BJ (cell line): ENCODE measurements around the gene ZDHHC4. TPM values are rescaled to one million over a fixed set of nuclear protein-coding genes. Genes with fewer than 3 reads are reported as not detected.

Experiments
- CTCF ChIA-PET: fragments of 350-600 bp; formaldehyde crosslinking; extraction: SDS; loops from one replicate; lab custom pipeline; 2021; ENCODE audit warnings: antibody characterized with exemption, inconsistent platforms; lab: Yijun Ruan, JAX
- POLR2A ChIA-PET: fragments of 300-600 bp; sonication (Branson Sonifier 250); formaldehyde crosslinking; extraction: SDS; loops from one replicate; lab custom pipeline; 2021; ENCODE audit warnings: antibody characterized with exemption; lab: Charles Lee
- DNase-seq: peaks from one replicate; pipeline ENCODE4 v3.0.0-alpha.2; 2011; ENCODE audit warnings: low read depth
- H3K27me3 ChIP-seq: 2 replicates; pipeline ENCODE4 v1.6.0; 2011; ENCODE audit warnings: low read length; ENCODE audit not compliant: control insufficient read depth, insufficient read depth
- H3K36me3 ChIP-seq: 2 replicates; pipeline ENCODE4 v1.5.1; 2011; ENCODE audit warnings: low read length; ENCODE audit not compliant: control insufficient read depth, insufficient read depth
- H3K4me3 ChIP-seq: 2 replicates; pipeline ENCODE4 v1.5.1; 2011; ENCODE audit warnings: low read depth, mild to moderate bottlenecking, control low read depth, low read length
- polyA minus RNA-seq: library from RNA; depleted of rRNA, polyadenylated mRNA; stranded (reverse); fragments of >200 nt; gene quantifications from 2 replicates; pipeline ENCODE4 v1.2.3, GENCODE V29; 2011; rRNA and poly(A)+ RNA removed
- polyA plus RNA-seq: library from polyadenylated mRNA; depleted of rRNA; stranded (reverse); fragments of >200 nt; gene quantifications from 2 replicates; pipeline ENCODE4 v1.2.3, GENCODE V29; 2011; rRNA removed
- TF ChIP-seq, protein P1 (sequence below): IDR thresholded peaks from 2 replicates; pipeline ENCODE4 v1.5.1; 2011; ENCODE audit warnings: low read depth, mild to moderate bottlenecking, control low read depth, inconsistent platforms, low read length, moderate library complexity; ENCODE audit not compliant: insufficient read depth

Gene ZDHHC4
- polyA plus RNA-seq = 113 and 116 TPM in 2 replicates
- polyA minus RNA-seq = 54.5 and 86.3 TPM in 2 replicates

DNA sequence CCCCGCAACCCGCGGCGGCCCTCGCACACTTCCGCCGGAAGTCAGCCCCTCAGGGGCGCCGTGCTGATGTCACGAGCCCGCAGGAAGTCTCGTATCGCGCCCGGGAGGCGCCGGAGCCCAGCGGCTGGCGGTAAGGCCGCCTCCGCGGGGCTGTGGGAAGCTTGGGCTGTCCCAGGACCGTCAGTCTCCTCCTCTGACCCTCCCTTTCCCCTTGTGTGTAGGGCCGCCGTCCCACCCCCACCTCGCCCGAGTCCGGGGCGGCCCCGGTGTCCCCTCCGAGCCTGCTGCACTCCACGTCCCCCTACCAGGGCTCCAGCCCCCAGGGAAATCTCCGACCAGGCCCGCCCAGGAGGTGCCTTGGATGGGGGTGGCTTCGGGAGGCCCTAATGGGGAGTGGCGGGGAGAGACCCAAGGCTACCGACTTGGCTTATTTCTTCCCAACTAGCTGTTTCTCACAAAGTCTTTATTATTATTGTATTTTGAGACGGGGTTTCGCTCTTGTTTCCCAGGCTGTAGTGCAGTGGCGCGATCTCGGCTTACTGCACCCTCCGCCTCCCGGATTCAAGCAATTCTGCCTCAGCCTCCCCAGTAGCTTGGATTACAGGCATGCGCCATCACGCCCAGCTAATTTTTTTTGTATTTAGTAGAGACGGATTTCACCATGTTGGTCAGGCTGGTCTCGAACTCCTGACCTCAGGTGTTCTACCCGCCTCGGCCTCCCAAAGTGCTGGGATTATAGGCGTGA, at the start of gene ZDHHC4:
Gene ZDHHC4, plus strand, starts transcription at position 86 of the 745 bp plus-strand sequence. CDS start 3,108 bp downstream, outside the sequence.
- peak; percentile 22 for DNase-seq
- H3K27me3 ChIP-seq = no peaks in the 10 kb centered on the region
- peaks cover 6% of the 10 kb centered on the region for H3K36me3 ChIP-seq
- ChIA-PET POLR2A (interaction anchor here (0.6 kb wide), 2 partner anchors 39 to 61 kb away, joined by 3 to 9 read pairs; no protein-coding TSS in a partner anchor), CTCF (interaction anchor here (1.0 to 1.5 kb wide), 3 partner anchors 11 to 26 kb away, joined by 4 to 18 read pairs (median 5); partner anchors contain the start of gene INTS15)
- peak within 1 kb of the TSS; percentile 73 for H3K4me3 ChIP-seq
- TF ChIP-seq, protein P1, sequence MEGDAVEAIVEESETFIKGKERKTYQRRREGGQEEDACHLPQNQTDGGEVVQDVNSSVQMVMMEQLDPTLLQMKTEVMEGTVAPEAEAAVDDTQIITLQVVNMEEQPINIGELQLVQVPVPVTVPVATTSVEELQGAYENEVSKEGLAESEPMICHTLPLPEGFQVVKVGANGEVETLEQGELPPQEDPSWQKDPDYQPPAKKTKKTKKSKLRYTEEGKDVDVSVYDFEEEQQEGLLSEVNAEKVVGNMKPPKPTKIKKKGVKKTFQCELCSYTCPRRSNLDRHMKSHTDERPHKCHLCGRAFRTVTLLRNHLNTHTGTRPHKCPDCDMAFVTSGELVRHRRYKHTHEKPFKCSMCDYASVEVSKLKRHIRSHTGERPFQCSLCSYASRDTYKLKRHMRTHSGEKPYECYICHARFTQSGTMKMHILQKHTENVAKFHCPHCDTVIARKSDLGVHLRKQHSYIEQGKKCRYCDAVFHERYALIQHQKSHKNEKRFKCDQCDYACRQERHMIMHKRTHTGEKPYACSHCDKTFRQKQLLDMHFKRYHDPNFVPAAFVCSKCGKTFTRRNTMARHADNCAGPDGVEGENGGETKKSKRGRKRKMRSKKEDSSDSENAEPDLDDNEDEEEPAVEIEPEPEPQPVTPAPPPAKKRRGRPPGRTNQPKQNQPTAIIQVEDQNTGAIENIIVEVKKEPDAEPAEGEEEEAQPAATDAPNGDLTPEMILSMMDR = no peak

DNA sequence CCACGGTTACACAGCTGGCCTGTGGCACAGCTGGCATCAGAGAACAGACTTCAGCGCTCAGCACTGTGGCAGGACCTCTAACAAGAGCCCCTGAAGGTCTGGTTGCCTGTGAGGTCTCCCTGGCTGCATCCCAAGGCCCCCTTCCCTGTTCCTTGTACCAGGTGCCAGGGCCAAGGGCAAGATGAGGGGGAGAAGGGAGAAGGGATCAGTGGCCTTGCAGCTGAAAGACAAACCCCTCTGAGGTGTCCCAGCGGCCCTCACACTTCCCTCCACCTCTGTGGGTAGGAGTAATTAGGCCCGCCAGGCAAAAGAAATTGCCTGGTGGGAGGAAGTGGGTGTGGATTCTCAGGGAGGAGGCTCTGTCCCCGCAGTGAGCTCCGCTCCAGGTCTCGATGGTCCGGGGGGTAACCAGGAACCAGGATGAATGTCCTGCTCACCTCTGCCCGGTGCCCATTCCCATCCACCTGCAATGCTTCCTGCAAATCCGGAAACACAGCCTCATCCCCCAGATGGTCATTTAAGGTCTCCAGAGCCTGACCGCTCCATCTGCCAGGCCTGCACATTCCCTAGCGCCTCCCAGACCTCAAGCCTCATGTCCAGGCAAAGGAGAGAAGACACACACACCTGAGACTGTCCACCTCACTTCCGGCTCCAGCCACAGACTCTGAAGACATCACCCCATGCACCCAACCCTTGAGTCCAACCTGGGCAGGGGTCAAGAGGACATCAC, 48.7 kb upstream of the ZDHHC4 start:
- Histone ChIP-seq H3K36me3 (no peaks in the 10 kb centered on the region), H3K27me3 (peaks cover 36% of the 10 kb centered on the region), H3K4me3 (no peak overlapping the region)
- TF ChIP-seq, protein P1 = no peak
- POLR2A ChIA-PET = no interaction called here
- CTCF ChIA-PET = interaction anchor here (0.9 kb wide), 1 partner anchor 410 kb away, joined by 4 read pairs; no protein-coding TSS in a partner anchor
- DNase-seq = no peak

DNA sequence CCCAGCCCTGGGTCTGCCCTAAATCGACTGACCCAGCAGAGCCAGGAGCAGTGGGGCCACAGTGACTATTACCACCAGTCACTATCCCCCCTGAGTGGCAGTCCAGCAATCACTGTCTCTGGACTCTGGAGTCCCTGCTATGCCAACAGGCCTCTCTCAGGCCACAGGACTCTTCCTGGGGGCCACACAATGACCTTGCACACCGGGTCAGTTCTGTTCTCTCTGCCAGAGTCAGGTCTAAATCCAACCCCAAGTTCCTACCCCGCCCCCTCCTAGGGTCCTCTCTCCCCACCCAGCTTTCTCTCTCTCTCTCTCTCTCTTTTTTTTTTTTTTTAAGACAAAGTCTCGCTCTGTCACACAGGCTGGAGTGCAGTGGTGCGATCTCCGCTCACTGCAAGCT, 47.6 kb upstream of the ZDHHC4 start:
- DNase-seq = no peak
- ChIA-PET POLR2A (no interaction called here), CTCF (no interaction called here)
- Histone ChIP-seq H3K4me3 (no peak overlapping the region), H3K36me3 (no peaks in the 10 kb centered on the region), H3K27me3 (peaks cover 40% of the 10 kb centered on the region)
- TF ChIP-seq, protein P1 = no peak

DNA sequence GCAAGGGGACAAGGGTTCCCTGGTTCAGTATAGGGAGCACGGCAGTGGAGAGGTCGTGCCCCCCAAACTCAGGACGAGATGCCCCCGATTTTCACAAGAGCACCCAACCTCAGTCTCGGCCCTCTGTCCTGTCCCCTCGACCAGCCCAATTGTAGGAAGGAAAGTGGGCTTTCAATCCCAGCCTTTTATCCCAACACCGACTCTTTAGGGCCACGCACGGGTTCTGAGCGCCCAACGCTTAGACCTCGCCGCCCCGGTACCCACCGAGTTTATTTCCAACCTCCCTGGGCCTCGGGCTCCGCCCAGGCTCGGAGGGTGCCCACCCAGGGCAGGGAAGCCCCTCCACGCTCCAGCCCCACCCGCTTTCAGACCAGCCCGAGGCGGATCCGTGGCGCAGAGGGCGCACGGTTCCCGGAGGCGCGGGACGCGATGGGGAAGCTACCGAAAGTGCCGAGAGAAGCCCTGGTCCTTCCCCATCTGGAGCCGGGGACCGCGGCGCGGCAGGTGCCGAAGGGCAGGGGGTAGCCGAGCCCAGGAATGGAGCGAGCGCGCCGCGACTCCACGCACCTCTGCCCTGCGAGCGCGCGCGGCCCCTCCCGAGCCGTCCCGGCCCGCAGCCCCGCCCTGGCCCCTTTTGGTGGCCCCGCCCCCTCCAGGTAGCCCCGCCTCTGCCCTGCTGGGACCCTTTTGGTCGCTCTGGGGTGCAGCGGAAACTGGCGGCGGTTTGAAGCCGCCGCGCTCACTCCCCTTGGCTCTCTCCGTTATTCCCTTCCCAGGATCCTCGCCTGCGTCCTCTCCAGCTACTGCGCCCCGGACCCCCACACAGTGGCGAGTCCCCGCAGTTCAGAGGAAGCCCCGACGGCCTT, 46.4 kb upstream of the ZDHHC4 start:
- H3K27me3 ChIP-seq = peaks cover 41% of the 10 kb centered on the region
- ChIA-PET POLR2A (no interaction called here), CTCF (no interaction called here)
- no peaks in the 10 kb centered on the region for H3K36me3 ChIP-seq
- TF ChIP-seq, protein P1 = no peak
- DNase-seq = no peak
- H3K4me3 ChIP-seq = 0 out of 2 replicates have a peak overlapping the region, but pooled peaks have one; percentile 1
